SK-N-SH treated with all-trans-retinoic acid at 6 μM for 48 hours (cell line): ENCODE results near the gene RND2.
"Not testable (repeated sequence)": the region's sequence is repeated elsewhere in the genome, so short reads cannot be mapped to it uniquely, and the experiment has no call there.

Experiments
- ATAC-seq: fragments of 200-7000 bp; cut with Tn5 transposase; 3 replicates; pipeline ENCODE4 v1.9.1; 2020; ENCODE audit warnings: mild to moderate bottlenecking, moderate library complexity
- ARNTL ChIP-seq: fragments of 450-650 bp; formaldehyde crosslinking; IDR thresholded peaks from 2 replicates; pipeline ENCODE4 v1.5.0; 2020; ENCODE audit warnings: low read depth, mild to moderate bottlenecking, moderate library complexity, borderline replicate concordance
- BACH2 ChIP-seq: fragments of 250-450 bp; sonication (Bioruptor Pico); IDR thresholded peaks from 2 replicates; pipeline ENCODE4 v1.9.0; 2021; ENCODE audit warnings: mild to moderate bottlenecking, borderline replicate concordance
- CREB5 ChIP-seq: fragments of 250-450 bp; sonication (Bioruptor Pico); IDR thresholded peaks from 2 replicates; pipeline ENCODE4 v1.5.1; 2020; ENCODE audit warnings: low read depth, mild to moderate bottlenecking, moderate library complexity
- CSDC2 ChIP-seq: fragments of 250-450 bp; sonication (Bioruptor Pico); IDR thresholded peaks from 2 replicates; pipeline ENCODE4 v1.5.0; 2020; ENCODE audit warnings: mild to moderate bottlenecking, moderate library complexity
- ESRRG ChIP-seq: fragments of 250-450 bp; sonication (Bioruptor Pico); IDR thresholded peaks from 2 replicates; pipeline ENCODE4 v1.6.1; 2021; ENCODE audit warnings: mild to moderate bottlenecking
- GLIS3 ChIP-seq: fragments of 250-450 bp; sonication (Bioruptor Pico); IDR thresholded peaks from 2 replicates; pipeline ENCODE4 v1.5.0; 2020; ENCODE audit warnings: mild to moderate bottlenecking, moderate library complexity
- ISL1 ChIP-seq: fragments of 250-450 bp; sonication (Bioruptor Pico); IDR thresholded peaks from 2 replicates; pipeline ENCODE4 v2.1.2; 2022; ENCODE audit warnings: mild to moderate bottlenecking, moderate library complexity
- OSR1 ChIP-seq: fragments of 250-450 bp; sonication (Bioruptor Pico); IDR thresholded peaks from 2 replicates; pipeline ENCODE4 v1.8.0; 2022; ENCODE audit warnings: moderate library complexity, mild to moderate bottlenecking, inconsistent platforms
- PATZ1 ChIP-seq: fragments of 250-450 bp; sonication (Bioruptor Pico); IDR thresholded peaks from 2 replicates; pipeline ENCODE4 v1.8.0; 2020; ENCODE audit warnings: mild to moderate bottlenecking, moderate library complexity, borderline replicate concordance
- PPARA ChIP-seq: fragments of 250-450 bp; sonication (Bioruptor Pico); IDR thresholded peaks from 2 replicates; pipeline ENCODE4 v1.5.0; 2020; ENCODE audit warnings: mild to moderate bottlenecking, borderline replicate concordance
- RARB ChIP-seq: fragments of 250-450 bp; sonication (Bioruptor Pico); IDR thresholded peaks from 2 replicates; pipeline ENCODE4 v1.8.0; 2021; ENCODE audit warnings: mild to moderate bottlenecking, moderate library complexity
- SNAI2 ChIP-seq: fragments of 250-450 bp; sonication (Bioruptor Pico); IDR thresholded peaks from 2 replicates; pipeline ENCODE4 v1.5.0; 2020; ENCODE audit warnings: mild to moderate bottlenecking, moderate library complexity
- TCF4 ChIP-seq: fragments of 250-450 bp; sonication (Bioruptor Pico); IDR thresholded peaks from 2 replicates; pipeline ENCODE4 v1.8.0; 2021; ENCODE audit warnings: mild to moderate bottlenecking, moderate library complexity, borderline replicate concordance
- TOX ChIP-seq: fragments of 250-450 bp; sonication (Bioruptor Pico); IDR thresholded peaks from 2 replicates; pipeline ENCODE4 v1.8.0; 2021; ENCODE audit warnings: mild to moderate bottlenecking, moderate library complexity, borderline replicate concordance
- ZC3H10 ChIP-seq: fragments of 250-450 bp; sonication (Bioruptor Pico); IDR thresholded peaks from 2 replicates; pipeline ENCODE4 v1.5.1; 2021; ENCODE audit warnings: mild to moderate bottlenecking, moderate library complexity
- ZFP3 ChIP-seq: fragments of 250-450 bp; sonication (Bioruptor Pico); IDR thresholded peaks from 2 replicates; pipeline ENCODE4 v1.5.0; 2020; ENCODE audit warnings: mild to moderate bottlenecking, moderate library complexity
- ZFP30 ChIP-seq: fragments of 450-650 bp; formaldehyde crosslinking; IDR thresholded peaks from 2 replicates; pipeline ENCODE4 v1.5.0; 2022; ENCODE audit warnings: mild to moderate bottlenecking, moderate library complexity
- ZNF565 ChIP-seq: fragments of 450-650 bp; formaldehyde crosslinking; conservative IDR thresholded peaks from 2 replicates; pipeline ENCODE4 v1.5.0; 2020; ENCODE audit warnings: low read depth, mild to moderate bottlenecking, moderate library complexity
- ZNF70 ChIP-seq: fragments of 450-650 bp; formaldehyde crosslinking; IDR thresholded peaks from 2 replicates; pipeline ENCODE4 v1.5.0; 2020; ENCODE audit warnings: mild to moderate bottlenecking, moderate library complexity
- ZNF8 ChIP-seq: fragments of 450-650 bp; formaldehyde crosslinking; IDR thresholded peaks from 2 replicates; pipeline ENCODE4 v1.5.0; 2020; ENCODE audit warnings: mild to moderate bottlenecking, moderate library complexity
- TF ChIP-seq, protein P1 (sequence below): fragments of 250-450 bp; sonication (Bioruptor Pico); IDR thresholded peaks from 2 replicates; pipeline ENCODE4 v1.5.0; 2020; ENCODE audit warnings: mild to moderate bottlenecking, moderate library complexity
- TF ChIP-seq, protein P2 (sequence below): fragments of 250-450 bp; sonication (Bioruptor Pico); IDR thresholded peaks from 2 replicates; pipeline ENCODE4 v1.5.1; 2021; ENCODE audit warnings: mild to moderate bottlenecking, moderate library complexity
- TF ChIP-seq, protein P3 (sequence below): fragments of 250-450 bp; sonication (Bioruptor Pico); IDR thresholded peaks from 2 replicates; pipeline ENCODE4 v1.8.0; 2021; ENCODE audit warnings: low read depth, mild to moderate bottlenecking, moderate library complexity, borderline replicate concordance

Gene RND2, protein sequence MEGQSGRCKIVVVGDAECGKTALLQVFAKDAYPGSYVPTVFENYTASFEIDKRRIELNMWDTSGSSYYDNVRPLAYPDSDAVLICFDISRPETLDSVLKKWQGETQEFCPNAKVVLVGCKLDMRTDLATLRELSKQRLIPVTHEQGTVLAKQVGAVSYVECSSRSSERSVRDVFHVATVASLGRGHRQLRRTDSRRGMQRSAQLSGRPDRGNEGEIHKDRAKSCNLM

GRCh38 chr17:43024407-43025289 is at the start of gene RND2:
TSS of gene RND2 (plus strand) at chr17:43025231. CDS start at chr17:43025348, 117 bp downstream.
- TF ChIP-seq ZNF565 (CRISPR knock-in tag) (no peak), SNAI2 (CRISPR knock-in tag) (no peak), PPARA (CRISPR knock-in tag) (no peak), RARB (CRISPR knock-in tag) (no peak), TOX (CRISPR knock-in tag) (no peak), OSR1 (no peak), BACH2 (CRISPR knock-in tag) (no peak), GLIS3 (CRISPR knock-in tag) (no peak), CSDC2 (no peak)
- TF ChIP-seq, protein P1, sequence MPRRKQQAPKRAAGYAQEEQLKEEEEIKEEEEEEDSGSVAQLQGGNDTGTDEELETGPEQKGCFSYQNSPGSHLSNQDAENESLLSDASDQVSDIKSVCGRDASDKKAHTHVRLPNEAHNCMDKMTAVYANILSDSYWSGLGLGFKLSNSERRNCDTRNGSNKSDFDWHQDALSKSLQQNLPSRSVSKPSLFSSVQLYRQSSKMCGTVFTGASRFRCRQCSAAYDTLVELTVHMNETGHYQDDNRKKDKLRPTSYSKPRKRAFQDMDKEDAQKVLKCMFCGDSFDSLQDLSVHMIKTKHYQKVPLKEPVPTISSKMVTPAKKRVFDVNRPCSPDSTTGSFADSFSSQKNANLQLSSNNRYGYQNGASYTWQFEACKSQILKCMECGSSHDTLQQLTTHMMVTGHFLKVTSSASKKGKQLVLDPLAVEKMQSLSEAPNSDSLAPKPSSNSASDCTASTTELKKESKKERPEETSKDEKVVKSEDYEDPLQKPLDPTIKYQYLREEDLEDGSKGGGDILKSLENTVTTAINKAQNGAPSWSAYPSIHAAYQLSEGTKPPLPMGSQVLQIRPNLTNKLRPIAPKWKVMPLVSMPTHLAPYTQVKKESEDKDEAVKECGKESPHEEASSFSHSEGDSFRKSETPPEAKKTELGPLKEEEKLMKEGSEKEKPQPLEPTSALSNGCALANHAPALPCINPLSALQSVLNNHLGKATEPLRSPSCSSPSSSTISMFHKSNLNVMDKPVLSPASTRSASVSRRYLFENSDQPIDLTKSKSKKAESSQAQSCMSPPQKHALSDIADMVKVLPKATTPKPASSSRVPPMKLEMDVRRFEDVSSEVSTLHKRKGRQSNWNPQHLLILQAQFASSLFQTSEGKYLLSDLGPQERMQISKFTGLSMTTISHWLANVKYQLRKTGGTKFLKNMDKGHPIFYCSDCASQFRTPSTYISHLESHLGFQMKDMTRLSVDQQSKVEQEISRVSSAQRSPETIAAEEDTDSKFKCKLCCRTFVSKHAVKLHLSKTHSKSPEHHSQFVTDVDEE = no peak
- TF ChIP-seq, protein P2, sequence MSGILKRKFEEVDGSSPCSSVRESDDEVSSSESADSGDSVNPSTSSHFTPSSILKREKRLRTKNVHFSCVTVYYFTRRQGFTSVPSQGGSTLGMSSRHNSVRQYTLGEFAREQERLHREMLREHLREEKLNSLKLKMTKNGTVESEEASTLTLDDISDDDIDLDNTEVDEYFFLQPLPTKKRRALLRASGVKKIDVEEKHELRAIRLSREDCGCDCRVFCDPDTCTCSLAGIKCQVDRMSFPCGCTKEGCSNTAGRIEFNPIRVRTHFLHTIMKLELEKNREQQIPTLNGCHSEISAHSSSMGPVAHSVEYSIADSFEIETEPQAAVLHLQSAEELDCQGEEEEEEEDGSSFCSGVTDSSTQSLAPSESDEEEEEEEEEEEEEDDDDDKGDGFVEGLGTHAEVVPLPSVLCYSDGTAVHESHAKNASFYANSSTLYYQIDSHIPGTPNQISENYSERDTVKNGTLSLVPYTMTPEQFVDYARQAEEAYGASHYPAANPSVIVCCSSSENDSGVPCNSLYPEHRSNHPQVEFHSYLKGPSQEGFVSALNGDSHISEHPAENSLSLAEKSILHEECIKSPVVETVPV (CRISPR knock-in tag) = no peak
- ATAC-seq = peak; percentile 77

GRCh38 chr17:42975265-42975664 is 49.8 kb upstream of the RND2 start:
- TF ChIP-seq ISL1 (CRISPR knock-in tag) (no peak), ZFP30 (CRISPR knock-in tag) (no peak), ZNF70 (CRISPR knock-in tag) (no peak), ARNTL (CRISPR knock-in tag) (no peak), ZC3H10 (CRISPR knock-in tag) (no peak), ZNF565 (CRISPR knock-in tag) (no peak), SNAI2 (CRISPR knock-in tag) (no peak), PPARA (CRISPR knock-in tag) (no peak), ZFP3 (no peak), GLIS3 (CRISPR knock-in tag) (no peak), TOX (CRISPR knock-in tag) (no peak), OSR1 (no peak), PATZ1 (CRISPR knock-in tag) (no peak), ESRRG (no peak), ZNF8 (CRISPR knock-in tag) (no peak), TCF4 (CRISPR knock-in tag) (no peak), CREB5 (CRISPR knock-in tag) (no peak)
- TF ChIP-seq, protein P3, sequence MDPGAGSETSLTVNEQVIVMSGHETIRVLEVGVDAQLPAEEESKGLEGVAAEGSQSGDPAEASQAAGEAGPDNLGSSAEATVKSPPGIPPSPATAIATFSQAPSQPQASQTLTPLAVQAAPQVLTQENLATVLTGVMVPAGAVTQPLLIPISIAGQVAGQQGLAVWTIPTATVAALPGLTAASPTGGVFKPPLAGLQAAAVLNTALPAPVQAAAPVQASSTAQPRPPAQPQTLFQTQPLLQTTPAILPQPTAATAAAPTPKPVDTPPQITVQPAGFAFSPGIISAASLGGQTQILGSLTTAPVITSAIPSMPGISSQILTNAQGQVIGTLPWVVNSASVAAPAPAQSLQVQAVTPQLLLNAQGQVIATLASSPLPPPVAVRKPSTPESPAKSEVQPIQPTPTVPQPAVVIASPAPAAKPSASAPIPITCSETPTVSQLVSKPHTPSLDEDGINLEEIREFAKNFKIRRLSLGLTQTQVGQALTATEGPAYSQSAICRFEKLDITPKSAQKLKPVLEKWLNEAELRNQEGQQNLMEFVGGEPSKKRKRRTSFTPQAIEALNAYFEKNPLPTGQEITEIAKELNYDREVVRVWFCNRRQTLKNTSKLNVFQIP = no peak
- TF ChIP-seq, protein P2 (CRISPR knock-in tag) = no peak
- TF ChIP-seq, all 23 proteins: peak for 0
- ATAC-seq = no peak

GRCh38 chr17:42975701-42976100 is 49.3 kb upstream of the RND2 start:
- ATAC-seq = not testable (repeated sequence)
